Measurements from ENCODE around the gene FCF1.

Gene FCF1

DNA sequence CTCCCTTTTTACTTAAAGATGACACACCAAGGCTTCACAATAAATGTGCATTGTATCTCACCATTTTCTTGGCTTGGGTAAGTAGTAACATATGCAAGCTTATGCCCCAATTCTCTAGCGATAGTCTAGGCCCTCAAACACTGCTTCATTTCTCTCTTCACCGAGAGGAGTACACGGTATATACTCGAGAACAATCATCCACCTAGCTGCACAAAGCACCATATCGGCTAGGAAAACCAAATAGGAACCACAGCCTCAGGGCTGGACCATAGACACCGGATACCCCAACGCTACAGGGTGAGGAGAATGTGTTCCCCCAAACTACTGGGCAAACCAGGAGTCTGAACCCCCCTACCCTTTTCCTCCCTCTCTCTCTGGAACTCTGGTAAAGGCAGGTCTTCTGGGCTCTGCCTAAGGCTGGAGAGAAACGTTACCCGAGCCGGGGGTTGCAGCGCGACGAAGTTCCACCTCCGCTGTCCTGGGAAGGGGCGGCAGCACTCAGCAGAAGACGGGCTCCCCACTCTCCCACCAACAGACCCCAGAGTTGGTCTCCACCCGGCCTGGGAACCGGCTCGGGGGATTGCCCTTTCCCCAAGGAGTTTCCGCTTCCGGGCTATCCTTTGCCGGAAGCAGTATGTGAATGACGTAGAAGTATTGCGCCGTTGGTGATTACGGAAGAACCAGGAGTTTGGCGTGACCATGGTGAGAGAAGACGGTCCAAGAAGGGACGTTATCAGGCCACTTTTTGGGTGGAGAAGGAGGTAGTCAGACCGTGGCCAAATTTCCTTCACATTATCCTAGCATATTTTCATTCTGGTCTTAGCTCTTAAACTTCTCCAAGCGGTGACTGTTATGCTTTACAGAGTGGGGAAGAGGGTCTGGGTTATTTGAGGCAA is at the start of gene FCF1, which contains the start of gene AREL1:
FCF1 (plus strand) TSS at position 646 of the 896 bp plus-strand sequence; CDS start at position 700, 54 bp downstream.
AREL1 (minus strand) TSS at position 582 of the 896 bp plus-strand sequence. CDS start 27,465 bp downstream, outside the sequence.
- DNase-seq: no peak

GRCh38 chr14:74663884-74664283 is 49.1 kb upstream of the FCF1 start:
- DNase-seq: no peak

GRCh38 chr14:74664717-74665116 is 48.2 kb upstream of the FCF1 start:
- DNase-seq: no peak

GRCh38 chr14:74667758-74668157 is 45.2 kb upstream of the FCF1 start:
- peak; percentile 13 for DNase-seq

DNA sequence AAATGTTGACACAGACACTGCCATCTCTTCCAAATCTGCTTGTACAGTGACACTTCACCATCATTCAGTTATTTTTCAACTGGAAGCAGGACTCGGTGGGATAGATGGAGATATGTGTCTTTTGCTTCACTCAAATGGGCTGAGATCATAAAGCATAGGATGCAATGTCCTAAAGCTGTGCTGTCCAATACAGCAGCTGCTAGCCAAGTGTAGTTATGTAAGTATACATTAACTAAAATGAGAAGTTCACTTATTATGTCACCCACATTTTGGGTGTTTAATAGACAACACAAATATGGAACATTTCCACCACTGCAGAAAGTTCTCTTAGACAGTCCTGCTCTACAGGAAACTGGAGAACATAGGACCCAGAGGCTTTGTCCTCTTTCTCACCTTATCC is 43.7 kb upstream of the FCF1 start:
- DNase-seq: no peak

DNA sequence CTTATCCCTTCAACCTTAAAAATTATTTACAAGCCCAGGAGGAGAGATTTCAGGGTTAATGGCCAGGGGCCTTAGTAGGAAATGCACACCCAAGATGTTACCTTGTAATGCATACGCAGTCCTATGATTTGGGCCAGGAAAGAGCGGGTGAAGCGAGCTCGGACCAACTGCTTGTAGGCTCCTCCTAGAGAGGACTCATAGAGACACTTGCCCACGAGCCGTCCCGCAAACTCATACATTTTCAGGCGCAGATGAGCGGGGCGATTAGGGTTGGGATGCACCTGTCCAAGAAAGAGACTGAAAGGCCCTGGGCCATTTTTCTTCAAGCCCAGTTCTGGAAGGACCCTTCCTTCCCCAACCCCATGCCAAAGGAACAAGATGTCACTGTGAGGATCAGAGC is 43.1 kb upstream of the FCF1 start:
- DNase-seq: no peak

- peak; percentile 42 for DNase-seq
Observed at GRCh38 chr14:74670726-74671411, 42.1 kb upstream of the FCF1 start.

- DNase-seq: peak; percentile 64
Observed at GRCh38 chr14:74671789-74672188, 41.2 kb upstream of the FCF1 start.

DNA sequence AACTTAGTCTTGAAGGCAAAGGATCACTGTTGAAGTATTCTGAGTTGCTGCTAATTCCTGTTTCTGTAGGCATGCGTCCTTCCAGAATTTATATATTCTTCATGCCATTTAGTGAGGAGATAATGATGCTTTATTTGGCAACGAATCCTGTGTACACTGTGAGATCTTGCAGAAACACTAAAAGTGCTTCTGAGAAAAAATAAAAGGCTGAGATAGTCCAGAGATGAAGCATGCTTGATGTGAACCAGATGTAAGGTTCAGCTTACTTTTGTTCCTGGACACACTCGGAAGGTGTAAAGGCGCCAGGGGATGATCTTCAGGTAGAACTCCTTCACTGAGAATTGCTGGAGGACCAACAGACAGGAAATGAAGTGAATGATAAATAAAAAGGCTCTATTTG is 39.2 kb upstream of the FCF1 start:
- no peak for DNase-seq

- DNase-seq: no peak
Observed at GRCh38 chr14:74675219-74675618, 37.7 kb upstream of the FCF1 start.

- no peak for DNase-seq
Observed at GRCh38 chr14:74682169-74682952, 30.6 kb upstream of the FCF1 start.

GRCh38 chr14:74683406-74683805 is 29.5 kb upstream of the FCF1 start:
- no peak for DNase-seq

- DNase-seq: no peak
Observed at GRCh38 chr14:74684434-74684833, 28.5 kb upstream of the FCF1 start.

DNA sequence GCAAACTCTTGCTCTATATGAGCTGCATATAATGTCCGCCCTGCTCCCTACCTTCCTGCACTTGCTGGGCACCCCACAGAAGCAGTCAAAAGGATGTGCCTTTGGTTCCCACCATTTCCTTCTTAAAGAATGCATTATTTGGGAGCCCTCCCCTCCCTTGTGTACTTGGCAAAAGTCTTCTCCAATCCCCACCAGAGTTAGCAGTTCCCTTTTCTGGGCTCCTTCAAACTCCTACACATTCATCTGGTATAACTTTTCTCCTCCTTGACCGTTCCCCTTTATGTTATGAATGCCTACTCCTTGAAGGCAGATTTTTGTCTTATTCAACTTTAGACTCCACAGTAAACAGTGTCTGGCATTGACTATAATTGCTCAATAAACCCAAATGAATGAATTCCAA is 27.9 kb upstream of the FCF1 start:
- no peak for DNase-seq

DNA sequence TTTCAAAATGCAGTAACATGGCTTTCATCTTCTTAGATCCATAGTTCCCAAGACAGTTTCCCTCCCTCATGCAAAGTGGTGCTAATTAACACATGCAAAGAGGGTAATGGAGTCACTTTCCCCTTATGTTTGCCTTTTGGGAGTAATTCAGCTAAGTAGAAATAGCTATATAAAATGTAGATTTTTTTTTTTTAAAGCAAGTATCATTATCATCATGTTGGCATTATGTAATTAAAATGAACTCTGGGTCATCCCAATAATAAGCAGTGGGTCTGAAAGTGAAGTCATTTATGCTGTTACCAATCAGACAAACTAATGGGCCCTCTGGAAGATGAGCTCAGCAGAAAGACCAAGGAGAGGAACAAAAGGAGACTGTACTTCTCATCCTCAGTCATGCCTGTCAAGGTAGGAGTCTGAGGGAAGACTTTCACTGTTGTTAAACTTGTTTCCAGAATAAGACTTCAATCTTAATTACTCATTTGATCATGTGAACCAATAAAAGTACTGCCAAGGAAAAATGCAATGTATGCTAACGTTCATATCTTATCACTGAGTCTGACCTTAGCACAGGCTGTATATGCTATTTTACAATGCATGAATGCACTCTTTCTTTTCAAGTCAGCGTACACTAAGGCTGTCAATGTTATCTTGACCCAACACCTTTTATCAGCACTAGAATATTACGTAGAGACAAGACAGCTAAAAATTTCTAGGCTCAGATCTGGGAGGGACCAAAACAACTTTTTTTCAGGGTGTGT is 26.8 kb upstream of the FCF1 start:
- DNase-seq: no peak

DNA sequence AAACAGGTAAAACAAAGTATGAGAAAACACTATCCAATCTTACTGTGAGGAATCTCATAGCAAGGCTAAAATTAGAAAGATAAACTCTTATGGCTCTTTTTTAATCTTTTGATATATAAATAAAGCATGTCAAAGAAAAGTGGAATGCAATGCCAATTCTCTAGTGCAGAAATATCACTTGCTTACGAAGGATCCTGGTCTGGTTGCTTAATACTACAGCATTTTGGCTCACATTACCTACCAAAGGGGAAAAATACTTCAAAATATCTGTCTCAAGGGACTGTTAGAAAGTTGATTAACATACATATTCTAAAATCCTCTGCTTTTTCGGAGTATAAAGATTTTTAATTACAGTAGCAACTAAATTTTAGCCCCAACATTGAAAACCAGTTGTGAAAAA is 21.5 kb upstream of the FCF1 start:
- DNase-seq: no peak

DNA sequence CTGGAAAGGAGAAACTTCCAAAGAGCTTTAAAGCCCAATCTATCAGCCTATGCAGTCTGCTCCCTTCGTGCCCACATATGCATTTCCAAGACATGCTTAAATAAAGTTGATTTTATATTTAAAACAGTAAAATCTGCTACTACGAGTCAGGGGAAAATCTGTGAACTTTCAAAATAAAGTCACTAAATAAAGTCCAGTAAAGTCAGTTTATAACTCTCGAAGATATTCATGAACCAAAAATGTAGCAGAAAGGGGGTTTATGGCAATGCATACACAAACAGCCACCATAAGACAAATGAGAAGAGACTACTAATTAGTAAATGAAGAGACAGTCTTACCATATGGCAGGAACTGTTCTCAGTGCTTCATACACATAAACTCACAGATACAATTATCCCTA is 19.8 kb upstream of the FCF1 start:
- no peak for DNase-seq

- no peak for DNase-seq
Observed at GRCh38 chr14:74695406-74695805, 17.5 kb upstream of the FCF1 start.

- DNase-seq: no peak
Observed at GRCh38 chr14:74697011-74697410, 15.9 kb upstream of the FCF1 start.

GRCh38 chr14:74697543-74697942 is 15.4 kb upstream of the FCF1 start:
- no peak for DNase-seq

DNA sequence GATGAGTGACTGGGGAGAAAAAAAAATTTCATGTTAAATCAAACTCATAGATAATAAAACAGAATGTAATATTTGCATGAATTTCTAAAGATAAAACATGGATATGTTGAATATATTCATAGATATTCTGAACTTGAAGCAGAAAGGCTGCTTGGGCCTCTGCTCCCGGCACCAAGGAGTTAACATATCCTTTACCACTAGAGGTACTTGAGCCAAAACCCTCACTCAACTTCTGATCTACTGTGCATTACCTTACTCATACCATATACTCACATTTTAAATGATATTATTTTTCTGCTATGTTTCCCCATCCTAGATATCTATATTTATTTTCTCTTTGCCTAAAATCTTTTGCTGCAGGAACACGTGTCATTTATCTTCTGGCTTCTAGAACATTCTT is 15.0 kb upstream of the FCF1 start:
- DNase-seq: no peak

GRCh38 chr14:74698465-74698864 is 14.5 kb upstream of the FCF1 start:
- no peak for DNase-seq

DNA sequence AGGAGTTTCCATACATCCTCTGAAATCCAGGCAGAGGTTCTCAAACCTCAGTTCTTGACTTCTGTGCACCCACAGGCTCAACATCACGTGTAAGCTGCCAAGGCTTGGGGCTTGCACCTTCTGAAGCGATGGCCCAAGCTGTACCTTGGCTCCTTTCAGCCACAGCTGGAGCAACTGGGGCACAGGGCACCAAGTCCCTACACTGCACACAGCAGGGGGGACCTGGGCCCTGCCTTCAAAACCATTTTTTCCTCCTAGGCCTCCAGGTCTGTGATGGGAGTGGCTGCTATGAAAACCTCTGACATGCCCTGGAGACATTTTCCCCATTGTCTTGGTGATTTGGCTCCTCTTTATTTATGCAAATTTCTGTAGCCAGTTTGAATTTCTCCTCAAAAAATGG is 10.7 kb upstream of the FCF1 start:
- DNase-seq: no peak
